Adrenal gland (tissue), 12 donors: ENCODE results near the gene HACE1. TPM values are rescaled to one million over a fixed set of nuclear protein-coding genes. Genes with fewer than 3 reads are reported as not detected.
"Not testable (repeated sequence)": the region's sequence is repeated elsewhere in the genome, so short reads cannot be mapped to it uniquely, and the experiment has no call there.

Source experiments
- DNase-seq, 7 donors: peaks; one replicate each; pipeline ENCODE4 v3.0.0-alpha.2; 2019 to 2020
- H3K27ac ChIP-seq, 5 donors: fragments of 200-600 bp; sonication (generic) in 4 of 5; 1 replicate in 3 of 5; 2 replicates in 2 of 5; pipeline versions ENCODE4 v1.5.1 to v1.8.0; 2016 to 2020; ENCODE audit warnings: mild to moderate bottlenecking in 1 of 5
- H3K27me3 ChIP-seq: fragments of 200-600 bp; 2 replicates; pipeline ENCODE4 v1.8.0; 2021
- H3K36me3 ChIP-seq, 2 donors: fragments of 200-600 bp; replicated peaks in 1 of 2; 1 replicate in 1 of 2; 2 replicates in 1 of 2; pipeline versions ENCODE4 v1.5.1 to v1.8.0; 2018 to 2022
- H3K4me1 ChIP-seq, 2 donors: fragments of 200-600 bp; replicated peaks in 1 of 2; 1 replicate in 1 of 2; 2 replicates in 1 of 2; pipeline versions ENCODE4 v1.5.1 to v1.8.0; 2018 to 2021
- H3K4me3 ChIP-seq, 4 donors: fragments of 200-600 bp; sonication (generic) in 3 of 4; one replicate each; pipeline ENCODE4 v1.5.1; 2016 to 2018
- H3K9me3 ChIP-seq, 3 donors: fragments of 200-600 bp; sonication (generic) in 1 of 3; replicated peaks in 1 of 3; 1 replicate in 2 of 3; 2 replicates in 1 of 3; pipeline versions ENCODE4 v1.5.1 to v1.8.0; 2016 to 2021
- CTCF ChIP-seq, 6 experiments: fragments of 450-650 bp in 4 of 6; fragments of 200-600 bp in 2 of 6; sonication (generic) in 1 of 6; IDR thresholded peaks; 1 replicate in 5 of 6; 2 replicates in 1 of 6; pipeline versions ENCODE4 v1.5.1 to v1.8.0; 2016 to 2021; ENCODE audit warnings: antibody characterized with exemption in 6 of 6, mild to moderate bottlenecking in 2 of 6, moderate library complexity in 1 of 6
- POLR2A ChIP-seq, 2 donors: fragments of 450-650 bp; IDR thresholded peaks; one replicate each; pipeline ENCODE4 v1.6.1; 2017; ENCODE audit warnings: antibody characterized with exemption in 2 of 2, mild to moderate bottlenecking in 2 of 2, moderate library complexity in 1 of 2
- WGBS, 4 donors: extraction: QIAGEN DNeasy Blood & Tissue Kit in 2 of 4; methylation state at CpG; one replicate each; pipeline versions ENCODE4 v1.1.5 to v1.1.7; 2013 to 2017; 5-methylcytosine and 5-hydroxymethylcytosine counted together
- intact Hi-C, 2 donors: fragments of 100-400 bp; cut with DNase I; formaldehyde crosslinking; loops; one replicate each; pipeline versions ENCODE4 v1.14.1 to v1.15.0; 2022 to 2023
- polyA plus RNA-seq, 3 donors: library from polyadenylated mRNA; stranded (reverse); fragments of 200-250 nt in 2 of 3; fragments of 350-450 nt in 1 of 3; fragmentation: Illumina TruSeq in 1 of 3; extraction: RNeasy Lipid Tissue Mini Kit (QIAGEN cat#74804) in 1 of 3; gene quantifications; one replicate each; pipeline ENCODE4 v1.2.3, GENCODE V29; 2013 to 2014
- total RNA-seq, 9 donors: library from RNA; depleted of rRNA in 4 of 9; stranded (reverse); fragments of >200 nt in 4 of 9; fragments of 120-200 nt in 1 of 9; fragmentation: NEBNext Ultra II Directional in 1 of 9; extraction: Animal tissue kit (Norgen Biotek cat#: 25700) in 1 of 9; gene quantifications; one replicate each; pipeline versions ENCODE4 v1.1.0 to v1.2.4, GENCODE V29; 2013 to 2023
- donor health status: healthy with polysubstance abuse.
- donor health status: Bipolar disorder and iron deficiency.
- donor health status: DM: yes; HTN: yes; CAD: no.
- donor health status: DM: no; HTN: no; CAD: no.
- donor health status: DM: no; HTN: no; CAD: no.
- donor health status: DM: yes; HTN: yes; CAD: no.

Gene HACE1
- total and polyA plus RNA-seq, 12 donors: 5.6 to 14.2 (median 10.7) TPM

DNA sequence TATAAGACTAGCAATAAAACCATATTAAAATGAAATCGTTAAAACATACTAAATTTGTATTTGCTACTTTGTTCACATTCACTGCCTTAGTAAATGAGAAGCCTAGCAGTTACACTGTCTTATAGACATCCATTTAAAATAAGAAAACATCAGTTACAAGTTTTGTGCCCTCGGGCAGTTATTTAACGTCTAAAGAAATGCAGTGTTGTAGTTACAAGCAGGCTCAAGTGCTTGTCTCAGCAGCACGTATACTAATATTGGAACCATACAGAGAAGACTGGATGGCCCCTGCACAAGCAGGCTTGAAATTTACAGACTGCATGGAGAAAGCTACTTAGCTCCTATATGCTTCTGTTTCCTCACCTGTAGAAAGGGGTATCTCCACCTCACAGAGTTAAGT, 93.1 kb downstream of the HACE1 start:
- 95 to 98% (median 96%) methylated on average over 4 of the region's 4 CpGs for WGBS, 4 donors
- Histone ChIP-seq H3K27ac (no peak overlapping the region), H3K27me3 (no peaks in the 10 kb centered on the region), H3K4me3 (no peak overlapping the region), H3K36me3 (peaks cover 0 to 6% of the 10 kb centered on the region in 2 donors), H3K4me1 (no peaks in the 10 kb centered on the region), H3K9me3 (no peaks in the 10 kb centered on the region)
- no peak for DNase-seq
- intact Hi-C loops: loop anchor here in 1 of 2 donors (5.0 kb wide), 1 partner anchor 84 kb away; no protein-coding TSS in a partner anchor
- TF ChIP-seq POLR2A (IDR thresholded peaks at IDR 0.05): no peak
- no peak for TF ChIP-seq CTCF (IDR thresholded peaks at IDR 0.05)

DNA sequence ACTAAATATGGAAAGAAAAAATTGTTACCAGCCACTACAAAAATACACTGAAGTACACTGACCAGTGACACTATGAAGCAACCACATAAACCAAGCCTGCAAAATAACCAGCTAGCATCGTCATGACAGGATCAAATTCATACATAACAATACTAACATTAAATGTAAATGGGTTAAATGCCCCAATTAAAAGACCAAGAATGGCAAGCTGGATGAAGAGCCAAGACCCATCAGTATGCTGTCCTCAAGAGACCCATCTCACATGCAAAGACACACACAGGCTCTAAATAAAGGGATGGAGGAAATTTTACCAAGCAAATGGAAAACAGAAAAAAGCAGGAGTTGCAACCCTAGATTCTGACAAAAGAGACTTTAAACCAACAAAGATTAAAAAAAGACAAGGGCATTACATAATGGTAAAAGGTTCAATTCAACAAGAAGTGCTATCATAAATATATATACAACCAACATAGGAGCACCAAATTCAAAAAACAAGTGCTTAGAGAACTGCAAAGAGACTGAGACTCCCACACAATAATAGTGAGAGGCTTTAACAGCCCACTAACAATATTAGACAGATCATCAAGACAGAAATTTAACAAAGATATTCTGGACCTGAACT, 104.8 kb downstream of the HACE1 start:
- DNase-seq: no peak
- Histone ChIP-seq H3K27ac (no peak overlapping the region), H3K9me3 (peaks cover 0 to 17% (median 7%) of the 10 kb centered on the region in 3 donors), H3K4me3 (no peak overlapping the region), H3K27me3 (no peaks in the 10 kb centered on the region), H3K36me3 (no peaks in the 10 kb centered on the region), H3K4me1 (no peaks in the 10 kb centered on the region)
- 92 to 100% (median 96%) methylated on average over 1 of the region's 1 CpG for WGBS, 4 donors
- TF ChIP-seq CTCF (IDR thresholded peaks at IDR 0.05) (no peak), POLR2A (IDR thresholded peaks at IDR 0.05) (no peak)
- intact Hi-C loops: no loop called here

DNA sequence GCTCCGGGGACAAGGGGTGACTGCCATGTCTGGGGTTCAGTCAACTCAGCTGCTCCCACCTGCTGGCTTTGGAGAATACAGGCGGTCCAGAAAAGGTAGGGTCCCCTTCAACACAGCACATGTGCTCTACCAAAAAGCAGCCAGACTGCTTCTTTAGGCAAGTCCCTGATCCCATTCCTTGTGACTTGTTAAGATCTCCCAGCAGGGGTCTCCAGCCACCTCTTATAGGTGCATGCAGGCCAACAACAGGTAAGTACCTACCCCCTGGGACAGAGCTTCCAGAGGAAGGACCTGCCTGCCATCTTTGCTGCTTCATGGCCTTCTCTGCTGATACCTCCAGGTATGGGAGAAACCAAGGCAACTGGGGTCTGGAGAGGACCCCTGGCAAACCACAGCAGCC, 106.5 kb downstream of the HACE1 start:
- Histone ChIP-seq H3K4me3 (no peak overlapping the region), H3K27me3 (no peaks in the 10 kb centered on the region), H3K36me3 (no peaks in the 10 kb centered on the region), H3K27ac (no peak overlapping the region), H3K9me3 (peaks cover 0 to 17% (median 7%) of the 10 kb centered on the region in 3 donors), H3K4me1 (no peaks in the 10 kb centered on the region)
- WGBS, 4 donors: 92 to 100% (median 97%) methylated on average over 2 of the region's 2 CpGs
- no peak for DNase-seq
- TF ChIP-seq POLR2A (IDR thresholded peaks at IDR 0.05) (no peak), CTCF (IDR thresholded peaks at IDR 0.05) (no peak)
- intact Hi-C loops: no loop called here

DNA sequence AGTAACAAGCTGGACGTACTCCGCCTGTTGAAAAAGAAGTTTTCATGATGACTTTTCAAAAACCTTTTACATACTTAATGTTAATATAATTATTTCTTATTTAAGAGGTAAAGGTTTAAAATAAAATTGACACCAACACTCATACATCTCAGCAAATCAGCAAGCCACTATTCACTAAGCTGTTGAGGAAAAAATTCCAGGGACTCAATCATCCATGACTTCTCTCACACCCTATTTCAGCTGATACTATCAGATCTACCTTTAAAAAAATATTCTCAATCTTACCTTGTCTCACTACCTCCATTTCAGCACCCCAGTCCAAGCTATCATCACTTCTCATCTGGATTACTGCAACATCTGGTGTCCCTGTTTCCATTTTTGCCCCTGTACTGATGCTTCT, 109.3 kb downstream of the HACE1 start:
- Histone ChIP-seq H3K4me1 (no peaks in the 10 kb centered on the region), H3K36me3 (no peaks in the 10 kb centered on the region), H3K27me3 (no peaks in the 10 kb centered on the region), H3K4me3 (no peak overlapping the region), H3K27ac (no peak overlapping the region), H3K9me3 (peaks cover 0 to 10% (median 4%) of the 10 kb centered on the region in 3 donors)
- intact Hi-C loops: no loop called here
- DNase-seq: no peak
- 91 to 98% (median 96%) methylated on average over 2 of the region's 2 CpGs for WGBS, 4 donors
- TF ChIP-seq POLR2A (IDR thresholded peaks at IDR 0.05) (no peak), CTCF (IDR thresholded peaks at IDR 0.05) (no peak)

- WGBS, 4 donors: 96 to 100% (median 98%) methylated on average over 3 of the region's 3 CpGs
- H3K27me3 ChIP-seq, H3K4me1 ChIP-seq, H3K4me3 ChIP-seq, intact Hi-C loops, H3K27ac ChIP-seq, DNase-seq, H3K36me3 ChIP-seq, H3K9me3 ChIP-seq: not testable (repeated sequence)
Measured at GRCh38 chr6:104739124-104739523, 120.6 kb downstream of the HACE1 start.

DNA sequence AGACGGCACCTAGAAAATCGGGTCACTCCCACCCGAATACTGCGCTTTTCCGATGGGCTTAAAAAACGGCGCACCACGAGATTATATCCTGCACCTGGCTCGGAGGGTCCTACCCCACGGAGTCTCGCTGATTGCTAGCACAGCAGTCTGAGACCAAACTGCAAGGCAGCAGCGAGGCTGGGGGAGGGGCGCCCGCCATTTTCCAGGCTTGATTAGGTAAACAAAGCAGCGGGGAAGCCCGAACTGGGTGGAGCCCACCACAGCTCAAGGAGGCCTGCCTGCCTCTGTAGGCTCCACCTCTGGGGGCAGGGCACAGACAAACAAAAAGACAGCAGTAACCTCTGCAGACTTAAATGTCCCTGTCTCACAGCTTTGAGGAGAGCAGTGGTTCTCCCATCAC, 122.2 kb downstream of the HACE1 start:
- DNase-seq, H3K9me3 ChIP-seq, intact Hi-C loops, H3K27me3 ChIP-seq, H3K4me3 ChIP-seq, H3K4me1 ChIP-seq, H3K27ac ChIP-seq, H3K36me3 ChIP-seq: not testable (repeated sequence)
- 85 to 92% (median 88%) methylated on average over 9 to 14 of the region's 16 CpGs for WGBS, 4 donors
